K562 (cell line): ENCODE measurements around the gene ZFP62. TPM values are rescaled to one million over a fixed set of nuclear protein-coding genes. Genes with fewer than 3 reads are reported as not detected.

ENCODE experiments used
- BDP1 ChIP-seq: IDR thresholded peaks from 3 replicates; pipeline ENCODE4 v1.6.1; 2011; ENCODE audit not compliant: insufficient read length, insufficient read depth
- CHCHD3 ChIP-seq: fragments of 250-450 bp; sonication (Bioruptor Pico); IDR thresholded peaks from 2 replicates; pipeline ENCODE4 v2.1.2; 2022; ENCODE audit warnings: mild to moderate bottlenecking
- CXXC5 ChIP-seq: fragments of 250-450 bp; sonication (Bioruptor Pico); IDR thresholded peaks from 2 replicates; pipeline ENCODE4 v1.8.0; 2022; ENCODE audit warnings: inconsistent platforms, mild to moderate bottlenecking, moderate library complexity
- HNRNPUL1 ChIP-seq: fragments of 200-400 bp; formaldehyde crosslinking; IDR thresholded peaks from 2 replicates; pipeline ENCODE4 v1.6.1; 2017; ENCODE audit warnings: low read length
- IRF2 ChIP-seq: sonication (generic); formaldehyde crosslinking; IDR thresholded peaks from 2 replicates; pipeline ENCODE4 v1.8.1; 2022; ENCODE audit warnings: mild to moderate bottlenecking, missing genetic modification reagents
- NR2F6 ChIP-seq: fragments of 450-650 bp; formaldehyde crosslinking; IDR thresholded peaks from 2 replicates; pipeline ENCODE4 v1.4.0; 2020; ENCODE audit warnings: mild to moderate bottlenecking
- RB1 ChIP-seq: fragments of 450-650 bp; IDR thresholded peaks from 2 replicates; pipeline ENCODE4 v1.6.1; 2017; ENCODE audit warnings: low read depth, mild to moderate bottlenecking
- RBM15 ChIP-seq: fragments of 200-400 bp; formaldehyde crosslinking; IDR thresholded peaks from 2 replicates; pipeline ENCODE4 v1.6.1; 2018; ENCODE audit warnings: mild to moderate bottlenecking, low read length, moderate library complexity; ENCODE audit not compliant: insufficient read depth
- ZEB2 ChIP-seq: fragments of 450-650 bp; IDR thresholded peaks from 2 replicates; pipeline ENCODE4 v1.6.1; 2016
- polyA plus RNA-seq, 8 experiments: library from polyadenylated mRNA; depleted of rRNA in 4 of 8; stranded (reverse) in 5 of 8; unstranded in 3 of 8; fragments of >200 nt; fragmentation: Nextera tagmentation in 2 of 8; fragmentation: Illumina TruSeq in 1 of 8; extraction: Ambion mirVana in 2 of 8; extraction: Trizol in 1 of 8; gene quantifications; 2 replicates each; pipeline versions ENCODE4 v1.2.1 to v1.2.3, GENCODE V29; 2011 to 2014; ENCODE audit warnings: inconsistent platforms in 1 of 8, missing spikeins in 1 of 8
- total RNA-seq, 7 experiments: library from RNA; depleted of rRNA in 6 of 7; stranded (reverse); fragments of >200 nt in 6 of 7; fragmentation: Illumina TruSeq in 2 of 7; extraction: Trizol in 2 of 7; gene quantifications; 2 replicates each; pipeline versions ENCODE4 v1.2.1 to v1.2.3, GENCODE V29; 2011 to 2021; ENCODE audit warnings: low replicate concordance in 1 of 7
- TF ChIP-seq, protein P1 (sequence below): fragments of 250-450 bp; sonication (Bioruptor Pico); IDR thresholded peaks from 2 replicates; pipeline ENCODE4 v1.4.0; 2020; ENCODE audit warnings: mild to moderate bottlenecking, moderate library complexity, borderline replicate concordance
- TF ChIP-seq, protein P2 (sequence below): fragments of 250-450 bp; sonication (Bioruptor Pico); IDR thresholded peaks from 2 replicates; pipeline ENCODE4 v1.5.0; 2021; ENCODE audit warnings: mild to moderate bottlenecking, borderline replicate concordance
- TF ChIP-seq, protein P3 (sequence below): sonication (generic); formaldehyde crosslinking; IDR thresholded peaks from 2 replicates; pipeline ENCODE4 v1.8.0; 2022; ENCODE audit warnings: missing genetic modification reagents, mild to moderate bottlenecking, borderline replicate concordance
- TF ChIP-seq, protein P4 (sequence below): fragments of 450-650 bp; conservative IDR thresholded peaks from 2 replicates; pipeline ENCODE4 v1.6.1; 2016; ENCODE audit warnings: missing genetic modification characterization, low read depth, mild to moderate bottlenecking, missing compliant biosample characterization, moderate library complexity
- TF ChIP-seq, protein P5 (sequence below): fragments of 450-650 bp; conservative IDR thresholded peaks from 2 replicates; pipeline ENCODE4 v1.6.1; 2016; ENCODE audit warnings: missing genetic modification characterization, low read depth, mild to moderate bottlenecking, control low read depth, missing compliant biosample characterization

ZFP62 gene
- total and polyA plus RNA-seq, 9 of the 15 experiments (the other 6 are each of a cell fraction or from before 2014, with no cell fraction given) = 12.2 to 37.5 (median 25.0) TPM

DNA sequence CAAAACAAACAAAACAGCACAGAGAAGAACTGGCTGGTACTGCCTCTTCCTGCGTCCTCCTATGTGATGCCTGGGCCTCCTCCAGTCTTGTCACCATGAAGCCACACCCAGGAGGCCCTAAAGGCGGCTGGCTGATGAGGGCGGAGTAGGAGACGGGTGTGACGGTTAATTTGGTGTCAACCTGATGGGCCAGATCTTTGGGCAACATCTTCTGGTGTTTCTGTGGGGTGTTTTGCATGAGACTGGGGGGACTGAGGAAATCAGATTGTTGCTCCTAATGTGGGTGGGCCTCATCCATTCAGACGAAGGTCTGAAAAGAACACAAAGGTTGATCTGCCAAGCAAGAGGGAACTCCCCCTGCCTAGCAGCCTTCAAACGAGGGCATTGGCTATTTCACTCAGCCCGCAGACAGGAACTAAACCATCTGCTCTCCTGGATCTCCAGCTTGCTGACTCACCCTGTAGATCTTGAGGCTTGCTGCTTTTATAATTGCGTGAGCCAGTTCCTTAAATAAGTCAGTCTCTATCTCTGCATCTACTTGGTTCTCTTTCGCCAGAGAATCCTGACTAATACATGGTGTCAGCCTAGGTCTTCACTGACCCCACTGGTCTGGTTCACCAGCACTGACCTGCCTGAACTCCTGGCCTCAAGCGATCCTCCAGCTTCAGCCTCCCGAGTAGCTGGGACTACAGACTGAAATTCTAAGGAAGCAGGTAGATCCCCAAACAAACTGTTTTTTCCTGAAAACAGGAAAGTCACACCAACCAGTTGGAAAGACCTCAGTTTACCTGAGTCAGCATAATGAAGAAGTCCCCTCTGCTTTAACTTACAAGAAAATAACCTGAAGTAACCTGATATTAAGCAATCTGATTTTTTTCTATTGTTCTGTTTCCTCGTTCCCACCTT lies 12.8 kb upstream of the ZFP62 start (continued):
- TF ChIP-seq, protein P1, sequence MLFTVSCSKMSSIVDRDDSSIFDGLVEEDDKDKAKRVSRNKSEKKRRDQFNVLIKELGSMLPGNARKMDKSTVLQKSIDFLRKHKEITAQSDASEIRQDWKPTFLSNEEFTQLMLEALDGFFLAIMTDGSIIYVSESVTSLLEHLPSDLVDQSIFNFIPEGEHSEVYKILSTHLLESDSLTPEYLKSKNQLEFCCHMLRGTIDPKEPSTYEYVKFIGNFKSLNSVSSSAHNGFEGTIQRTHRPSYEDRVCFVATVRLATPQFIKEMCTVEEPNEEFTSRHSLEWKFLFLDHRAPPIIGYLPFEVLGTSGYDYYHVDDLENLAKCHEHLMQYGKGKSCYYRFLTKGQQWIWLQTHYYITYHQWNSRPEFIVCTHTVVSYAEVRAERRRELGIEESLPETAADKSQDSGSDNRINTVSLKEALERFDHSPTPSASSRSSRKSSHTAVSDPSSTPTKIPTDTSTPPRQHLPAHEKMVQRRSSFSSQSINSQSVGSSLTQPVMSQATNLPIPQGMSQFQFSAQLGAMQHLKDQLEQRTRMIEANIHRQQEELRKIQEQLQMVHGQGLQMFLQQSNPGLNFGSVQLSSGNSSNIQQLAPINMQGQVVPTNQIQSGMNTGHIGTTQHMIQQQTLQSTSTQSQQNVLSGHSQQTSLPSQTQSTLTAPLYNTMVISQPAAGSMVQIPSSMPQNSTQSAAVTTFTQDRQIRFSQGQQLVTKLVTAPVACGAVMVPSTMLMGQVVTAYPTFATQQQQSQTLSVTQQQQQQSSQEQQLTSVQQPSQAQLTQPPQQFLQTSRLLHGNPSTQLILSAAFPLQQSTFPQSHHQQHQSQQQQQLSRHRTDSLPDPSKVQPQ = no peak
- TF ChIP-seq HNRNPUL1 (no peak), NR2F6 (CRISPR knock-in tag) (no peak), CXXC5 (CRISPR knock-in tag) (peak; percentile 83), IRF2 (no peak), CHCHD3 (CRISPR knock-in tag) (no peak), RB1 (no peak), RBM15 (no peak), ZEB2 (peak; percentile 65), BDP1 (no peak)
- TF ChIP-seq, protein P2, sequence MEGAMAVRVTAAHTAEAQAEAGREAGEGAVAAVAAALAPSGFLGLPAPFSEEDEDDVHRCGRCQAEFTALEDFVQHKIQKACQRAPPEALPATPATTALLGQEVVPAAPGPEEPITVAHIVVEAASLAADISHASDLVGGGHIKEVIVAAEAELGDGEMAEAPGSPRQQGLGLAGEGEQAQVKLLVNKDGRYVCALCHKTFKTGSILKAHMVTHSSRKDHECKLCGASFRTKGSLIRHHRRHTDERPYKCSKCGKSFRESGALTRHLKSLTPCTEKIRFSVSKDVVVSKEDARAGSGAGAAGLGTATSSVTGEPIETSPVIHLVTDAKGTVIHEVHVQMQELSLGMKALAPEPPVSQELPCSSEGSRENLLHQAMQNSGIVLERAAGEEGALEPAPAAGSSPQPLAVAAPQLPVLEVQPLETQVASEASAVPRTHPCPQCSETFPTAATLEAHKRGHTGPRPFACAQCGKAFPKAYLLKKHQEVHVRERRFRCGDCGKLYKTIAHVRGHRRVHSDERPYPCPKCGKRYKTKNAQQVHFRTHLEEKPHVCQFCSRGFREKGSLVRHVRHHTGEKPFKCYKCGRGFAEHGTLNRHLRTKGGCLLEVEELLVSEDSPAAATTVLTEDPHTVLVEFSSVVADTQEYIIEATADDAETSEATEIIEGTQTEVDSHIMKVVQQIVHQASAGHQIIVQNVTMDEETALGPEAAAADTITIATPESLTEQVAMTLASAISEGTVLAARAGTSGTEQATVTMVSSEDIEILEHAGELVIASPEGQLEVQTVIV = no peak
- TF ChIP-seq, protein P3, sequence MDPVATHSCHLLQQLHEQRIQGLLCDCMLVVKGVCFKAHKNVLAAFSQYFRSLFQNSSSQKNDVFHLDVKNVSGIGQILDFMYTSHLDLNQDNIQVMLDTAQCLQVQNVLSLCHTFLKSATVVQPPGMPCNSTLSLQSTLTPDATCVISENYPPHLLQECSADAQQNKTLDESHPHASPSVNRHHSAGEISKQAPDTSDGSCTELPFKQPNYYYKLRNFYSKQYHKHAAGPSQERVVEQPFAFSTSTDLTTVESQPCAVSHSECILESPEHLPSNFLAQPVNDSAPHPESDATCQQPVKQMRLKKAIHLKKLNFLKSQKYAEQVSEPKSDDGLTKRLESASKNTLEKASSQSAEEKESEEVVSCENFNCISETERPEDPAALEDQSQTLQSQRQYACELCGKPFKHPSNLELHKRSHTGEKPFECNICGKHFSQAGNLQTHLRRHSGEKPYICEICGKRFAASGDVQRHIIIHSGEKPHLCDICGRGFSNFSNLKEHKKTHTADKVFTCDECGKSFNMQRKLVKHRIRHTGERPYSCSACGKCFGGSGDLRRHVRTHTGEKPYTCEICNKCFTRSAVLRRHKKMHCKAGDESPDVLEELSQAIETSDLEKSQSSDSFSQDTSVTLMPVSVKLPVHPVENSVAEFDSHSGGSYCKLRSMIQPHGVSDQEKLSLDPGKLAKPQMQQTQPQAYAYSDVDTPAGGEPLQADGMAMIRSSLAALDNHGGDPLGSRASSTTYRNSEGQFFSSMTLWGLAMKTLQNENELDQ (CRISPR knock-in tag) = no peak
- TF ChIP-seq, protein P4, sequence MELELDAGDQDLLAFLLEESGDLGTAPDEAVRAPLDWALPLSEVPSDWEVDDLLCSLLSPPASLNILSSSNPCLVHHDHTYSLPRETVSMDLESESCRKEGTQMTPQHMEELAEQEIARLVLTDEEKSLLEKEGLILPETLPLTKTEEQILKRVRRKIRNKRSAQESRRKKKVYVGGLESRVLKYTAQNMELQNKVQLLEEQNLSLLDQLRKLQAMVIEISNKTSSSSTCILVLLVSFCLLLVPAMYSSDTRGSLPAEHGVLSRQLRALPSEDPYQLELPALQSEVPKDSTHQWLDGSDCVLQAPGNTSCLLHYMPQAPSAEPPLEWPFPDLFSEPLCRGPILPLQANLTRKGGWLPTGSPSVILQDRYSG = 0 out of 2 replicates have a peak, but pooled peaks have one; percentile 33
- TF ChIP-seq, protein P5, sequence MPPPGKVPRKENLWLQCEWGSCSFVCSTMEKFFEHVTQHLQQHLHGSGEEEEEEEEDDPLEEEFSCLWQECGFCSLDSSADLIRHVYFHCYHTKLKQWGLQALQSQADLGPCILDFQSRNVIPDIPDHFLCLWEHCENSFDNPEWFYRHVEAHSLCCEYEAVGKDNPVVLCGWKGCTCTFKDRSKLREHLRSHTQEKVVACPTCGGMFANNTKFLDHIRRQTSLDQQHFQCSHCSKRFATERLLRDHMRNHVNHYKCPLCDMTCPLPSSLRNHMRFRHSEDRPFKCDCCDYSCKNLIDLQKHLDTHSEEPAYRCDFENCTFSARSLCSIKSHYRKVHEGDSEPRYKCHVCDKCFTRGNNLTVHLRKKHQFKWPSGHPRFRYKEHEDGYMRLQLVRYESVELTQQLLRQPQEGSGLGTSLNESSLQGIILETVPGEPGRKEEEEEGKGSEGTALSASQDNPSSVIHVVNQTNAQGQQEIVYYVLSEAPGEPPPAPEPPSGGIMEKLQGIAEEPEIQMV (tag) = 0 out of 2 replicates have a peak, but pooled peaks have one; percentile 15
